HG03060 (cell line): ENCODE data around the gene WDR38.

Experiments used
- ATAC-seq: cut with Tn5 transposase; IDR thresholded peaks from one replicate; pipeline ENCODE4 v1.9.1; 2021; ENCODE audit warnings: low read depth, moderate number of reproducible peaks; ENCODE audit not compliant: unreplicated experiment

The WDR38 gene

GRCh38 chr9:124852829-124853531, at the start of gene WDR38:
Gene WDR38, plus strand, starts transcription at chr9:124853460. Its CDS starts 72 bp downstream, at chr9:124853532.
- no peak for ATAC-seq

GRCh38 chr9:124803911-124804310, 49.3 kb upstream of the WDR38 start:
- ATAC-seq: no peak

- ATAC-seq: no peak
Measured at GRCh38 chr9:124805186-124805585, 48.1 kb upstream of the WDR38 start.

- no peak for ATAC-seq
Measured at GRCh38 chr9:124808246-124808956, 44.9 kb upstream of the WDR38 start.

- no peak for ATAC-seq
Measured at GRCh38 chr9:124809211-124809610, 44.0 kb upstream of the WDR38 start.

GRCh38 chr9:124809741-124810500, 43.3 kb upstream of the WDR38 start:
- ATAC-seq: no peak

- ATAC-seq: no peak
Measured at GRCh38 chr9:124810663-124811355, 42.5 kb upstream of the WDR38 start.

- no peak for ATAC-seq
Measured at GRCh38 chr9:124812441-124812876, 40.8 kb upstream of the WDR38 start.

GRCh38 chr9:124813041-124813440, 40.2 kb upstream of the WDR38 start:
- no peak for ATAC-seq

GRCh38 chr9:124813501-124814163, 39.6 kb upstream of the WDR38 start:
- ATAC-seq: no peak

- ATAC-seq: no peak
Measured at GRCh38 chr9:124814164-124814535, 39.1 kb upstream of the WDR38 start.

- ATAC-seq: no peak
Measured at GRCh38 chr9:124815601-124816000, 37.7 kb upstream of the WDR38 start.

GRCh38 chr9:124818431-124819281, 34.6 kb upstream of the WDR38 start:
- ATAC-seq: no peak

- no peak for ATAC-seq
Measured at GRCh38 chr9:124820698-124821623, 32.3 kb upstream of the WDR38 start.

- ATAC-seq: no peak
Measured at GRCh38 chr9:124828489-124829333, 24.5 kb upstream of the WDR38 start.

GRCh38 chr9:124829334-124829669, 24.0 kb upstream of the WDR38 start:
- ATAC-seq: no peak

- ATAC-seq: no peak
Measured at GRCh38 chr9:124830593-124830992, 22.7 kb upstream of the WDR38 start.
